ENCODE measurements around the gene HPSE2.

- TF ChIP-seq CTCF (IDR thresholded peaks at IDR 0.05) (no peak), POLR2AphosphoS5 (IDR thresholded peaks at IDR 0.05) (no peak)
Measured at GRCh38 chr10:98848361-98848760, 387.3 kb downstream of the HPSE2 start.
